Esophagus muscularis mucosa (tissue), 4 donors: Measurements from ENCODE around the gene CTIF.

Experiments used
- EP300 ChIP-seq: sonication (generic); formaldehyde crosslinking; IDR thresholded peaks from one replicate; pipeline ENCODE4 v1.6.1; 2017; ENCODE audit warnings: antibody characterized with exemption
- POLR2A ChIP-seq: fragments of 450-650 bp; IDR thresholded peaks from one replicate; pipeline ENCODE4 v1.6.1; 2017; ENCODE audit warnings: antibody characterized with exemption, moderate library complexity, mild to moderate bottlenecking, low read depth
- POLR2AphosphoS5 ChIP-seq, 2 donors: sonication (generic); formaldehyde crosslinking; IDR thresholded peaks; one replicate each; pipeline ENCODE4 v1.6.1; 2017; ENCODE audit warnings: antibody characterized with exemption in 2 of 2
- TF ChIP-seq, protein P1 (sequence below), 3 experiments: fragments of 200-600 bp in 2 of 3; fragments of 450-650 bp in 1 of 3; sonication (generic) in 2 of 3; IDR thresholded peaks; one replicate each; pipeline ENCODE4 v1.5.1; 2017 to 2019; ENCODE audit warnings: antibody characterized with exemption in 3 of 3, mild to moderate bottlenecking in 2 of 3, moderate library complexity in 1 of 3

DNA sequence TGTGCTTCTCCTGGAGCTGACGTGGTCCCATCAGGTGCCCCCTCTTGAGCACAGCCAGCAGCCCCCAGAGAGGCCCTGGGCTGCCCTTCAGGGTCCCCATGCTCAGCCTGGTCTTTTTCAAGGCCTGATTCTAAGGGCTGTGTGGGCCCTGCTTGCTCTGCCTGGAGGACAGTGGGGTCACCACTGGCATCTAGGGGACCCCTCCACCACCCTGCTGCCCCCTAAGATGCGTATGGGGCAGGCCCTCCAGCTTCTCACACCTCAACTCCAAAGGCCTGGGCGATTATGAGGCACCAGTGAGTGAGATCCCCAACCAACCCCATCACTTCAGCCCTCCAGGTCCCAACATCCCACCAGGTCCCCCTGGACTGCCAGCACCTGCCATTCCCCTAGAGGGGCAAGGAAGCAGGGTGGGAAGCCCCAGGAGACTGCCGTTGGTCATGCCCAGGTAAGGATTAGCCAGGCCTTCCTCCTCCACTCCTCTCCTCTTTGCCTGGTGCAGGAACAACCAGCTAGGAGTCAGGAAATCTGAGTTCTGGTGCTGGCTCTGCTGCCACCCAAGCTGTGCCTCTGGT is 297.5 kb downstream of the CTIF start:
- TF ChIP-seq POLR2A, result no peak
- TF ChIP-seq, protein P1, sequence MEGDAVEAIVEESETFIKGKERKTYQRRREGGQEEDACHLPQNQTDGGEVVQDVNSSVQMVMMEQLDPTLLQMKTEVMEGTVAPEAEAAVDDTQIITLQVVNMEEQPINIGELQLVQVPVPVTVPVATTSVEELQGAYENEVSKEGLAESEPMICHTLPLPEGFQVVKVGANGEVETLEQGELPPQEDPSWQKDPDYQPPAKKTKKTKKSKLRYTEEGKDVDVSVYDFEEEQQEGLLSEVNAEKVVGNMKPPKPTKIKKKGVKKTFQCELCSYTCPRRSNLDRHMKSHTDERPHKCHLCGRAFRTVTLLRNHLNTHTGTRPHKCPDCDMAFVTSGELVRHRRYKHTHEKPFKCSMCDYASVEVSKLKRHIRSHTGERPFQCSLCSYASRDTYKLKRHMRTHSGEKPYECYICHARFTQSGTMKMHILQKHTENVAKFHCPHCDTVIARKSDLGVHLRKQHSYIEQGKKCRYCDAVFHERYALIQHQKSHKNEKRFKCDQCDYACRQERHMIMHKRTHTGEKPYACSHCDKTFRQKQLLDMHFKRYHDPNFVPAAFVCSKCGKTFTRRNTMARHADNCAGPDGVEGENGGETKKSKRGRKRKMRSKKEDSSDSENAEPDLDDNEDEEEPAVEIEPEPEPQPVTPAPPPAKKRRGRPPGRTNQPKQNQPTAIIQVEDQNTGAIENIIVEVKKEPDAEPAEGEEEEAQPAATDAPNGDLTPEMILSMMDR (IDR thresholded peaks at IDR 0.05), result no peak
- no peak for TF ChIP-seq EP300
- no peak for TF ChIP-seq POLR2AphosphoS5 (IDR thresholded peaks at IDR 0.05)
